Measurements from ENCODE around the gene GNAZ.

Gene GNAZ

GRCh38 chr22:23112472-23113012, 42.2 kb downstream of the GNAZ start:
- H3K27me3 ChIP-seq (ENCODE audit: insufficient read depth, poor library complexity, severe bottlenecking), result no peaks in the 10 kb centered on the region
- TF ChIP-seq REST (IDR thresholded peaks at IDR 0.05; ENCODE audit: insufficient replicate concordance, low read depth), result no peak
- TF ChIP-seq GABPA (IDR thresholded peaks at IDR 0.05; ENCODE audit: low read depth), result no peak
- TF ChIP-seq SPI1 (IDR thresholded peaks at IDR 0.05; ENCODE audit: borderline replicate concordance, low read depth), result no peak
- no peak for TF ChIP-seq CTCF (IDR thresholded peaks at IDR 0.05; ENCODE audit: insufficient read depth, low read length)
- no peak for TF ChIP-seq POLR2AphosphoS5 (IDR thresholded peaks at IDR 0.05; ENCODE audit: low read depth)
- no peak for DNase-seq (ENCODE audit: low read depth in 1 of 2, low spot score in 1 of 2)
- no peak overlapping the region for H3K27ac ChIP-seq (replicated peaks)
- H3K4me3 ChIP-seq (replicated peaks; ENCODE audit: insufficient read depth, low read length), result no peak overlapping the region

GRCh38 chr22:23113067-23113846, 42.9 kb downstream of the GNAZ start:
- DNase-seq (ENCODE audit: low read depth in 1 of 2, low spot score in 1 of 2), result no peak
- TF ChIP-seq CTCF (IDR thresholded peaks at IDR 0.05; ENCODE audit: insufficient read depth, low read length) (no peak), POLR2AphosphoS5 (IDR thresholded peaks at IDR 0.05; ENCODE audit: low read depth) (no peak), SPI1 (IDR thresholded peaks at IDR 0.05; ENCODE audit: borderline replicate concordance, low read depth) (no peak), GABPA (IDR thresholded peaks at IDR 0.05; ENCODE audit: low read depth) (no peak), REST (IDR thresholded peaks at IDR 0.05; ENCODE audit: insufficient replicate concordance, low read depth) (no peak)
- no peak overlapping the region for H3K4me3 ChIP-seq (replicated peaks; ENCODE audit: insufficient read depth, low read length)
- no peaks in the 10 kb centered on the region for H3K27me3 ChIP-seq (ENCODE audit: insufficient read depth, poor library complexity, severe bottlenecking)
- no peak overlapping the region for H3K27ac ChIP-seq (replicated peaks)

- no peak overlapping the region for H3K27ac ChIP-seq (replicated peaks)
- H3K27me3 ChIP-seq (ENCODE audit: insufficient read depth, poor library complexity, severe bottlenecking), result no peaks in the 10 kb centered on the region
- TF ChIP-seq REST (IDR thresholded peaks at IDR 0.05; ENCODE audit: insufficient replicate concordance, low read depth) (no peak), SPI1 (IDR thresholded peaks at IDR 0.05; ENCODE audit: borderline replicate concordance, low read depth) (no peak), CTCF (IDR thresholded peaks at IDR 0.05; ENCODE audit: insufficient read depth, low read length) (no peak), GABPA (IDR thresholded peaks at IDR 0.05; ENCODE audit: low read depth) (no peak), POLR2AphosphoS5 (IDR thresholded peaks at IDR 0.05; ENCODE audit: low read depth) (no peak)
- H3K4me3 ChIP-seq (replicated peaks; ENCODE audit: insufficient read depth, low read length), result no peak overlapping the region
- DNase-seq (ENCODE audit: low read depth in 1 of 2, low spot score in 1 of 2), result no peak
These were observed 43.8 kb downstream of the GNAZ start for GRCh38 chr22:23113847-23114720.

Data from HL-60 (cell line).